RWPE1 (cell line): ENCODE measurements around the gene ATP11A.

ENCODE experiments used
- CTCF ChIA-PET: fragments of 350-600 bp; sonication (Branson Sonifier 250); formaldehyde crosslinking; extraction: SDS; loops from one replicate; lab custom pipeline; 2021; lab: Yijun Ruan, JAX
- POLR2A ChIA-PET: fragments of 400-600 bp; formaldehyde crosslinking; extraction: SDS; loops from one replicate; lab custom pipeline; 2020; ENCODE audit warnings: antibody characterized with exemption; ENCODE audit not compliant: low non-redundant PET; lab: Yijun Ruan, JAX
- DNase-seq: peaks from one replicate; pipeline ENCODE4 v3.0.0; 2012; ENCODE audit warnings: low spot score
- H3K27ac ChIP-seq: fragments of 450-650 bp; 2 replicates; pipeline ENCODE4 v1.5.1; 2017
- TF ChIP-seq, protein P1 (sequence below): fragments of 450-650 bp; conservative IDR thresholded peaks from 2 replicates; pipeline ENCODE4 v1.5.1; 2017; ENCODE audit warnings: low read depth, mild to moderate bottlenecking

Gene ATP11A

DNA sequence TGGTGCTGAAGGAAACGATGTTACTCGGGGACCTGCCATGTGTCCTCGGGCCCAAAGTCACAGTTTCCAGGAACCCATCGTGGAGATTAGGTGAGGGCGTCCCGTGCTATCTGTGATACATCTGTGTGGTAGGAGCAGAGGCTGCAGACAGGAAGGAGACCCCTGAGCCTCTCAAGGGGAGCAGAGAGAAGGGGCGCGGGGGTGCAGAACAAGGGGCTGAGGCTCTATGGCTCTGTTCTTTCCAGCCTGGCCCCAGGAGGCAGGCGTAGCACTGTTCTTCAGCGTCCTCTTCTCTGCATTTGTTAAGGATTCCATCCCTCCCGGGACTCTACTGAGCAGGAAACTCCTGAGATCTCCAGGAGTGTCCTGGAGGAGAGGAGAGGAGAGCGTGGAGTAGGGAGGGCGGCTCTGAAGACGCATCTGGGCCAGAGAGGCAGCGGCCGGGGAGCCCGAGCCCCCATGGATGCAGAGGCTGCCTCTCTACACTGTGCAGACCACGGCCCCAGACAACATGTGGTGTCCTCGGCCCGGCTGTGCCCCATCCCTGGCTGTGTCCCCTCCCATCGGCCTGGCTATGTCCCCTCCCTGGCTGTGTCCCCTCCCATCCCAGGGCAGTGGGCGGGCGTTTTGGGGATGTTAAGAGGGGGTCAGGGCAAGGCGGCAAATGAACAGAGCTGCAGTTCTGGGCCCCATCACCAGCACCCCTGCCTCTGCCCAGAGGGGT, 118.0 kb downstream of the ATP11A start:
- CTCF ChIA-PET = no interaction called here
- POLR2A ChIA-PET = no interaction called here
- no peak overlapping the region for H3K27ac ChIP-seq
- no peak for DNase-seq
- TF ChIP-seq, protein P1, sequence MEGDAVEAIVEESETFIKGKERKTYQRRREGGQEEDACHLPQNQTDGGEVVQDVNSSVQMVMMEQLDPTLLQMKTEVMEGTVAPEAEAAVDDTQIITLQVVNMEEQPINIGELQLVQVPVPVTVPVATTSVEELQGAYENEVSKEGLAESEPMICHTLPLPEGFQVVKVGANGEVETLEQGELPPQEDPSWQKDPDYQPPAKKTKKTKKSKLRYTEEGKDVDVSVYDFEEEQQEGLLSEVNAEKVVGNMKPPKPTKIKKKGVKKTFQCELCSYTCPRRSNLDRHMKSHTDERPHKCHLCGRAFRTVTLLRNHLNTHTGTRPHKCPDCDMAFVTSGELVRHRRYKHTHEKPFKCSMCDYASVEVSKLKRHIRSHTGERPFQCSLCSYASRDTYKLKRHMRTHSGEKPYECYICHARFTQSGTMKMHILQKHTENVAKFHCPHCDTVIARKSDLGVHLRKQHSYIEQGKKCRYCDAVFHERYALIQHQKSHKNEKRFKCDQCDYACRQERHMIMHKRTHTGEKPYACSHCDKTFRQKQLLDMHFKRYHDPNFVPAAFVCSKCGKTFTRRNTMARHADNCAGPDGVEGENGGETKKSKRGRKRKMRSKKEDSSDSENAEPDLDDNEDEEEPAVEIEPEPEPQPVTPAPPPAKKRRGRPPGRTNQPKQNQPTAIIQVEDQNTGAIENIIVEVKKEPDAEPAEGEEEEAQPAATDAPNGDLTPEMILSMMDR = no peak

DNA sequence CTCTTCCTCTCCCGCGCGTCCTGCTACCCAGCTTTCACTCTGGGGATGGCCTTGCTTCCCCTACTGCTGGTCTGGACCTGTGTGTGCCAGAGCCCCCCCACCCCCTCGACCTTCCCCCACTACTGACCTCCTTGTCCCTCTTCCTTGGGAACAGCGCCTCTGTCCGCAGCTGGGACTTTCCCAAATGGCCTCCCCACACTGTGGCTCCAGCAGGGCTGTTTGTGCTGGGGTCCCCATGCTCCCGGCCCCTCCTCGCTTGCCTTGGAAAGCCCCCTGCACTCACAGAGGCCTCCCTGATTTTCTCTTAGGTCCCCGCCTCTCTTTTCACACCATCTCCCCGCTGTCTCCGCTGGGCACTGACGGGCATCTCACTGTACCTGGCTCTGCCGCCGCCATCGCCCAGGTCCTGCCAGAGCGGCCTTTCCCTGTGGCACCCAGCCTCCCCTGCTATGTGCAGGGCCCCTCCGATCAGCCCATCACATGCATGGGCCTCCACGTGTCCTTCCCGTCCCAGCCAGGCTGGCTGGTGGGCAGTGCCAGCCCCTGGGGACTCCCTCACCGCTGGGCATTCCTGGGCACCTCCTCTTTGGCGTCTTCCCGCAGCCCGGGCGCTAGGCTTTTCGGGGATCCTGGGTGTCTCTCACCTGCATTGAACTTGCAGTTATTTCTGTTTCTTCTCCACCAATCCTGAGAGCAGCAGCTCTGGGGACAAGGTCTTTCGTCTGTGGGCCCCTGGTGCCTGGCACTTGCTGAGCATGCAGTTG, 118.7 kb downstream of the ATP11A start:
- no peak overlapping the region for H3K27ac ChIP-seq
- TF ChIP-seq, protein P1 = no peak
- no peak for DNase-seq
- POLR2A ChIA-PET = no interaction called here
- CTCF ChIA-PET = no interaction called here

DNA sequence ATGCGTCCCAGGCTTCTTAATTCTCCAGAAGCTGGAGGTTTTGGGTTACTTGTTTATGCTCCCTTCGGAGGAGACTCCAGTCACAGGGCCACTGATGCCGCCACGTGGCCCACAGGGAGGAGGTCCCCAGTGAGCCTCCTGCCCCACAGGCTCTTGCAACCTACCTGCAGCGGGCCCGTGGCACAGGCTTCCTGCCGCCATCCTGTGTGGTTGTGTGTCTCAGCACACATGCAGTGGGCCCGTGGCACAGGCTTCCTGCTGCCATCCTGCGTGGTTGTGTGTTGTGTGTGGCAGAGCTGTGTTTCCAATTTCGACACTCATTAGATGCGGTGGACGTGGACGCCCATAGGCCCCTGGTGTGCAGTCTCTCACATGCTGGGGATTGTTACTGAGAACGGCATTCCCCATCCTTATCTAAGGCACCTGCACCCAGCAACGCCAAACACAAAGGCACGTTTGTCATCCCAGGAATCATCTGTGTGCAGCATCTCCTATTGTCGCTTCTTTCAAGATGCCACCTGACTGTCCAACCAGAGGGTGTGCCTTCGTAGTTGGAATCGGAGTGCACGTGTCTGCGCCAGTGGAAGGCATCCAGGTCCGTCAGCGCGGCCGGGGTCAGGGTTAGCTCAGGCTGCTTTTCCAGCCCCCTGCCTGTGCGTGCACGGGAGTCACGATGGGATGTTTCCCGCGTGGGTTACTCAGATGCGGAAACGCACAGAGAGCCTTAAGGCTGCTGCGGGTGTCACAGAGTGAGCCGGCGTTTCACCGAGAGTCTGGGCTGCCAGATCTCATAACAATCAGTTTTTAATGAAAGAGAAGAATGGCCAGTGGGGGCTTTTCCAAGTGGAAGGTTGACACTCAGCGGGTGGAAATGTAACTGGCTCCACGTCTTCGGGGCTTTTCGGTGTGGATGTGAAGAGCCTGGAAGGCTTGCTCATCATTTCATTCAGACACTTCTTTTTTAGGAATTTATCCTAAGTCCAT, 119.8 kb downstream of the ATP11A start:
- ChIA-PET CTCF (no interaction called here), POLR2A (no interaction called here)
- DNase-seq = no peak
- TF ChIP-seq, protein P1 = no peak
- H3K27ac ChIP-seq = no peak overlapping the region

DNA sequence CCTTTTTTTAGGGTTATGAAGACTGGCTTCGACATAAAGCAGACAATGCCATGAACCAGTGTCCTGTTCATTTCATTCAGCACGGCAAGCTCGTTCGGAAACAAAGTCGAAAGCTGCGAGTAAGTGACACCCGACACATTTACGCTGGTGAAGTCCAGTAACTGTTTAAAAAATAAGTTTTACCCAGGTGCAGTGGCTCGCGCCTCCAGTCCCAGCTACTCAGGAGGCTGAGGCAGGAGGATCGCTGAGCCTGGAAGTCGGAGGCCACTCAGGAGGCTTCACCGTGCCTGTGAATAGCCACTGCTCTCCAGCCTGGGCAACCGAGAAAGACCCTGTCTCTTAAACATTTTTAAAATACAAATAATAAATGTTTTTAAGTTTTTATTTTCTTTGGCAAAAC, 120.8 kb downstream of the ATP11A start:
- ChIA-PET CTCF (interaction anchor here (0.6 kb wide), 1 partner anchor 39 kb away, joined by 3 read pairs; no protein-coding TSS in a partner anchor), POLR2A (no interaction called here)
- no peak overlapping the region for H3K27ac ChIP-seq
- TF ChIP-seq, protein P1 = no peak
- no peak for DNase-seq

DNA sequence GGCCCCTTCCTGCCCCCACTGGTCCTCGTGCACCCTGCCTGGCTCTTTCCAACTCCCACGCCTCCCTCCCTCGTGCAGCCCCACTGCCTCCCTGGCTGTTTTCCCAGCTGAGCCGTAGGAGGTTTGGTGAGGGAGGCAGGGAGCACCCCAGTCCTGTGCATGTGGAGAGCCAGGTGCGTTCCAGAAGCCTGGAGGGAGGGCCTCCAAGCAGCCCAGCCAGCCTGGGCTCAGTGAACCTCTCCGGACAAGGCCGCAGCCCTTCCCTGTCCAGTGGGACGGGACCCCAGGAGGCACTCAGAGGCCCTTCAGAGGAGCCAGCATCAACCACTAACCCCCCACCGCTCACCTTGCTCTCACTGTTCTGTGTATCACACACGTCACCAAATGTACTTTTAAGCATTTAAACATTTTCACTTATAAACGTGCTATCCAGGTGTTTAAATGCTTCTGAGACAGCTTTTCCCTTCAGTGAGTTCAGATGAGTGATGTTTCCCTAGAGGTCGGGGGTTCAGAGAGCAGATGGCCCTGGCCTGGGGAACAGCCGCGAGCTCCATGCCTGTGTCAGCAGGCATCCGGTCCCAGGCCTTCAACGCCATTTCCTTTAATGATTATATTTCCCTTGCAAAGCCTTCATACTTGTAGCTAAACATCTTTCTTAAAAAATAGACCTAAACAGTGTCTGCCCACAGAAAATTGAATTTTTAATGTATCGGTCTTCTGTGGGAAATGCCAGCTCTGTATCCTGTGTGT, 122.6 kb downstream of the ATP11A start:
- POLR2A ChIA-PET = no interaction called here
- no peak for DNase-seq
- CTCF ChIA-PET = no interaction called here
- H3K27ac ChIP-seq = no peak overlapping the region
- TF ChIP-seq, protein P1 = no peak
